Measurements from ENCODE around the gene HGS. TPM values are rescaled to one million over a fixed set of nuclear protein-coding genes. Genes with fewer than 3 reads are reported as not detected.

HGS gene
- total and polyA plus RNA-seq, 2 of the 4 experiments (the other 2 are of a cell fraction) = 52.5 to 137 TPM

DNA sequence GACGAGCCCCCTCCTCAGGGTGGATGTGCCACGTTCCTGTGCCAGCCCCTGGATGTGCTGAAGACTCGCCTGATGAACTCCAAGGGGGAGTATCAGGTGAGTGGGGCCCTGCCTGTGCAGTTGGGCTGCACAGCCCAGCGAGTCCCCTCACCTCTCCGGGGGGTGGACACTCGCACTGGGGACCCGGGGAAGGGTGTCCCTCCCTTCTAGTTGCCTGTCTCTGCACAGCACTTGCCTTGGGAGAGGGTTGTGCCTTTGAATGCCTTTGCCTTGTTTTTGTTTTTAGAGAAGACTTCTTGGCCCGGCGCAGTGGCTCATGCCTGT, 33.9 kb downstream of the HGS start:
- dilution Hi-C loops (cut with HindIII; ENCODE audit: low sequenced_read_pairs, unreplicated experiment) (no loop called here), intact Hi-C loops (cut with micrococcal nuclease) (no loop called here), in situ Hi-C loops (cut with MboI; ENCODE audit: low sequenced_read_pairs) (no loop called here)
- no peaks in the 10 kb centered on the region; the same call in 1 of the 2 replicates for H4K20me1 ChIP-seq (ENCODE audit: insufficient read depth, low read length)
- H2BK5ac ChIP-seq (ENCODE audit: low read depth, low read length, poor library complexity, severe bottlenecking) = no peak overlapping the region
- DNase-seq (no peak), ATAC-seq (ENCODE audit: low read depth) (no peak)
- ChIA-PET CTCF (no interaction called here), POLR2A (ENCODE audit: unreplicated experiment) (no interaction called here)
- no peak overlapping the region for H2AK5ac ChIP-seq (ENCODE audit: low read depth, low read length)
- no peak overlapping the region for H2AK9ac ChIP-seq (replicated peaks; ENCODE audit: low read depth, low read length, poor library complexity)
- peaks cover 5% of the 10 kb centered on the region for H3K4me1 ChIP-seq (ENCODE audit: control insufficient read depth, insufficient read depth, low read length)
- no peak overlapping the region for H3K14ac ChIP-seq (replicated peaks; ENCODE audit: low read depth, low read length)
- H3K9ac ChIP-seq (ENCODE audit: low read depth, low read length) = no peak overlapping the region
- no peak overlapping the region for H4K91ac ChIP-seq (ENCODE audit: insufficient read depth, low read depth, low read length)
- H4K5ac ChIP-seq (ENCODE audit: low read depth, low read length) = no peak overlapping the region
- no peaks in the 10 kb centered on the region for H3K9me1 ChIP-seq (ENCODE audit: insufficient read depth, low read length)
- no peak overlapping the region for H3K27ac ChIP-seq (ENCODE audit: insufficient read depth, low read length)
- no peak overlapping the region for H2BK20ac ChIP-seq (ENCODE audit: low read depth, low read length)
- peaks cover 12 to 18% of the 10 kb centered on the region in 2 experiments for H3K79me1 ChIP-seq (ENCODE audit: low read depth in 1 of 2, low read length in 2 of 2)
- no peak overlapping the region for H3K56ac ChIP-seq (ENCODE audit: extremely low read depth, insufficient read depth, low read length)
- H3K27me3 ChIP-seq (ENCODE audit: control insufficient read depth, insufficient read depth, low read length) = no peaks in the 10 kb centered on the region
- no peak overlapping the region for H2BK120ac ChIP-seq (ENCODE audit: low read depth, low read length)
- no peak overlapping the region for H3K4me2 ChIP-seq (ENCODE audit: low read depth, low read length)
- H3K36me3 ChIP-seq (ENCODE audit: control insufficient read depth, insufficient read depth, low read length) = peaks cover 2% of the 10 kb centered on the region; the same call in 1 of the 2 replicates
- BruUV-seq (replicated peaks) = no TSS peak
- no peak overlapping the region for H2AFZ ChIP-seq (replicated peaks; ENCODE audit: low read length, poor library complexity)
- no peak overlapping the region for H3K4me3 ChIP-seq (ENCODE audit: insufficient read depth, low read depth, low read length)
- no peak overlapping the region for H3K4ac ChIP-seq (ENCODE audit: low read depth, low read length)
- no peak overlapping the region for H3K18ac ChIP-seq (ENCODE audit: low read depth, low read length)
- no peak overlapping the region for H3K23ac ChIP-seq (ENCODE audit: low read depth, low read length)
- 100% methylated on average over 3 of the region's 9 CpGs; no CpG with 5 or more reads in 1 of the 2 experiments for WGBS, 2 experiments (ENCODE audit: extremely low coverage in 2 of 2, insufficient read length in 1 of 2)
- no peak overlapping the region for H4K8ac ChIP-seq (ENCODE audit: low read depth in 2 of 2, low read length in 2 of 2)
- TF ChIP-seq, protein P1, sequence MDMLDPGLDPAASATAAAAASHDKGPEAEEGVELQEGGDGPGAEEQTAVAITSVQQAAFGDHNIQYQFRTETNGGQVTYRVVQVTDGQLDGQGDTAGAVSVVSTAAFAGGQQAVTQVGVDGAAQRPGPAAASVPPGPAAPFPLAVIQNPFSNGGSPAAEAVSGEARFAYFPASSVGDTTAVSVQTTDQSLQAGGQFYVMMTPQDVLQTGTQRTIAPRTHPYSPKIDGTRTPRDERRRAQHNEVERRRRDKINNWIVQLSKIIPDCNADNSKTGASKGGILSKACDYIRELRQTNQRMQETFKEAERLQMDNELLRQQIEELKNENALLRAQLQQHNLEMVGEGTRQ (IDR thresholded peaks at IDR 0.05; ENCODE audit: low read depth, low read length) = no peak
- TF ChIP-seq BHLHE40 (IDR thresholded peaks at IDR 0.05; ENCODE audit: low read depth, low read length) = no peak
- TF ChIP-seq NFE2L2 (IDR thresholded peaks at IDR 0.05; ENCODE audit: low read depth, low read length) = no peak
- TF ChIP-seq POLR2A (IDR thresholded peaks at IDR 0.05; ENCODE audit: low read depth, low read length) = no peak
- no peak for TF ChIP-seq MXI1 (IDR thresholded peaks at IDR 0.05; ENCODE audit: borderline replicate concordance, low read depth, low read length)
- TF ChIP-seq SMC3 (IDR thresholded peaks at IDR 0.05; ENCODE audit: low read depth, low read length) = no peak
- H3K9me3 ChIP-seq (ENCODE audit: control insufficient read depth, insufficient read depth, low read length) = no peaks in the 10 kb centered on the region
- no peak overlapping the region for H2BK15ac ChIP-seq (ENCODE audit: low read depth, low read length)
